ENCODE data around the gene SPECC1L. TPM values are rescaled to one million over a fixed set of nuclear protein-coding genes. Genes with fewer than 3 reads are reported as not detected.

SPECC1L gene
- total RNA-seq, 1 donor from 2014 or later = 41.9 TPM

- DNase-seq (ENCODE audit: extremely low read depth, low read depth, low spot score) = no peak
Measured at GRCh38 chr22:24435861-24436371, 165.3 kb downstream of the SPECC1L start.

- DNase-seq (ENCODE audit: extremely low read depth, low read depth, low spot score) = no peak
Measured at GRCh38 chr22:24436553-24436952, 165.9 kb downstream of the SPECC1L start.

- no peak for DNase-seq (ENCODE audit: extremely low read depth, low read depth, low spot score)
Measured at GRCh38 chr22:24437091-24437490, 166.5 kb downstream of the SPECC1L start.

GRCh38 chr22:24437741-24438328 is 167.2 kb downstream of the SPECC1L start:
- DNase-seq (ENCODE audit: extremely low read depth, low read depth, low spot score) = no peak

GRCh38 chr22:24440270-24440717 is 169.7 kb downstream of the SPECC1L start:
- DNase-seq (ENCODE audit: extremely low read depth, low read depth, low spot score) = no peak

- no peak for DNase-seq (ENCODE audit: extremely low read depth, low read depth, low spot score)
Measured at GRCh38 chr22:24440718-24441405, 170.2 kb downstream of the SPECC1L start.

- DNase-seq (ENCODE audit: extremely low read depth, low read depth, low spot score) = no peak
Measured at GRCh38 chr22:24441406-24442351, 171.0 kb downstream of the SPECC1L start.

GRCh38 chr22:24442352-24442744 is 171.7 kb downstream of the SPECC1L start:
- DNase-seq (ENCODE audit: extremely low read depth, low read depth, low spot score) = no peak

- DNase-seq (ENCODE audit: extremely low read depth, low read depth, low spot score) = no peak
Measured at GRCh38 chr22:24443668-24444067, 173.0 kb downstream of the SPECC1L start.

GRCh38 chr22:24444251-24444650 is 173.6 kb downstream of the SPECC1L start:
- no peak for DNase-seq (ENCODE audit: extremely low read depth, low read depth, low spot score)

- DNase-seq (ENCODE audit: extremely low read depth, low read depth, low spot score) = no peak
Measured at GRCh38 chr22:24444729-24445466, 174.3 kb downstream of the SPECC1L start.

GRCh38 chr22:24445481-24446259 is 175.0 kb downstream of the SPECC1L start:
- no peak for DNase-seq (ENCODE audit: extremely low read depth, low read depth, low spot score)

- DNase-seq (ENCODE audit: extremely low read depth, low read depth, low spot score) = no peak
Measured at GRCh38 chr22:24446260-24446611, 175.6 kb downstream of the SPECC1L start.

GRCh38 chr22:24450610-24451009 is 180.0 kb downstream of the SPECC1L start:
- no peak for DNase-seq (ENCODE audit: extremely low read depth, low read depth, low spot score)

- no peak for DNase-seq (ENCODE audit: extremely low read depth, low read depth, low spot score)
Measured at GRCh38 chr22:24451162-24451561, 180.5 kb downstream of the SPECC1L start.

- no peak for DNase-seq (ENCODE audit: extremely low read depth, low read depth, low spot score)
Measured at GRCh38 chr22:24453853-24454252, 183.2 kb downstream of the SPECC1L start.

- no peak for DNase-seq (ENCODE audit: extremely low read depth, low read depth, low spot score)
Measured at GRCh38 chr22:24455039-24455438, 184.4 kb downstream of the SPECC1L start.

- no peak for DNase-seq (ENCODE audit: extremely low read depth, low read depth, low spot score)
Measured at GRCh38 chr22:24455751-24456426, 185.3 kb downstream of the SPECC1L start.

GRCh38 chr22:24457894-24458420 is 187.3 kb downstream of the SPECC1L start:
- no peak for DNase-seq (ENCODE audit: extremely low read depth, low read depth, low spot score)

All from glomerular endothelial cell (primary cell).